Suprapubic skin (tissue), 4 donors: ENCODE results near the gene ZNF256. TPM values are rescaled to one million over a fixed set of nuclear protein-coding genes. Genes with fewer than 3 reads are reported as not detected.
"Not testable (repeated sequence)": the region's sequence is repeated elsewhere in the genome, so short reads cannot be mapped to it uniquely, and the experiment has no call there.

Experiments used
- DNase-seq, 2 donors: peaks; one replicate each; pipeline ENCODE4 v3.0.0-alpha.2; 2019; ENCODE audit warnings: low spot score in 2 of 2
- H3K27ac ChIP-seq: fragments of 200-600 bp; sonication (generic); one replicate; pipeline ENCODE4 v1.5.1; 2019
- H3K27me3 ChIP-seq: fragments of 200-600 bp; sonication (generic); one replicate; pipeline ENCODE4 v1.5.1; 2019
- H3K36me3 ChIP-seq: fragments of 200-600 bp; sonication (generic); one replicate; pipeline ENCODE4 v1.5.1; 2019
- H3K4me1 ChIP-seq: fragments of 200-600 bp; sonication (generic); one replicate; pipeline ENCODE4 v1.5.1; 2019
- H3K4me3 ChIP-seq: fragments of 200-600 bp; sonication (generic); one replicate; pipeline ENCODE4 v1.5.1; 2019; ENCODE audit warnings: mild to moderate bottlenecking
- H3K9me3 ChIP-seq: fragments of 200-600 bp; sonication (generic); one replicate; pipeline ENCODE4 v1.5.1; 2019
- EP300 ChIP-seq: sonication (generic); formaldehyde crosslinking; IDR thresholded peaks from one replicate; pipeline ENCODE4 v1.6.1; 2017; ENCODE audit warnings: antibody characterized with exemption
- POLR2A ChIP-seq, 2 donors: fragments of 450-650 bp; IDR thresholded peaks; one replicate each; pipeline ENCODE4 v1.6.1; 2017; ENCODE audit warnings: antibody characterized with exemption in 2 of 2, mild to moderate bottlenecking in 2 of 2, moderate library complexity in 2 of 2
- POLR2AphosphoS5 ChIP-seq, 3 donors: sonication (generic); formaldehyde crosslinking; IDR thresholded peaks; one replicate each; pipeline ENCODE4 v1.6.1; 2017; ENCODE audit warnings: antibody characterized with exemption in 3 of 3
- WGBS: methylation state at CpG from one replicate; pipeline ENCODE4 v1.1.5; 2018; 5-methylcytosine and 5-hydroxymethylcytosine counted together
- total RNA-seq, 4 donors: library from RNA; depleted of rRNA; stranded (reverse); fragments of >200 nt; gene quantifications; one replicate each; pipeline ENCODE4 v1.1.0, GENCODE V29; 2016
- TF ChIP-seq, protein P1 (sequence below), 2 donors: fragments of 200-600 bp in 1 of 2; fragments of 450-650 bp in 1 of 2; sonication (generic) in 1 of 2; IDR thresholded peaks; one replicate each; pipeline ENCODE4 v1.5.1; 2016 to 2019; ENCODE audit warnings: antibody characterized with exemption in 2 of 2, mild to moderate bottlenecking in 1 of 2, moderate library complexity in 1 of 2

ZNF256 gene
- total RNA-seq, 4 donors from 2014 or later, result 10.5 to 15.4 (median 12.7) TPM

DNA sequence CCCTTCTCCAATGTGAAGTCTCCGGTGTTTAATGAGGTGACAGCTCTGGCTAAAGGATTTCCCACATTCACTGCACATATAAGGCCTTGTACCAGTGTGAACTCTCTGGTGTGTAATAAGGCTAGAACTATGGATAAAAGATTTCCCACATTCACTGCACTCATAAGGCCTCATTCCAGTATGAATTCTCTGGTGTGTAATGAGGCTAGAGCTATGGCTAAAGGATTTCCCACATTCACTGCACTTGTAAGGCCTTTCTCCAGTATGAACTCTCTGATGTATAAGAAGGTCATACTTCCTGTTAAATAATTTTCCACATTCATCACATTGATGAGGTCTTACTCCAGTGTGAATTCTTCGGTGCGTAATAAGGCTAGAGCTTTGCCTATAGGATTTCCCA is 5.9 kb downstream of the ZNF256 start:
- WGBS, result 94% methylated on average over 3 of the region's 3 CpGs
- no peak overlapping the region for H3K4me3 ChIP-seq
- no peaks in the 10 kb centered on the region for H3K27me3 ChIP-seq
- peaks cover 14% of the 10 kb centered on the region for H3K9me3 ChIP-seq
- no peak for DNase-seq
- H3K36me3 ChIP-seq, result peaks cover 55% of the 10 kb centered on the region
- H3K4me1 ChIP-seq, result peaks cover 6% of the 10 kb centered on the region
- no peak overlapping the region for H3K27ac ChIP-seq
- TF ChIP-seq, protein P1, sequence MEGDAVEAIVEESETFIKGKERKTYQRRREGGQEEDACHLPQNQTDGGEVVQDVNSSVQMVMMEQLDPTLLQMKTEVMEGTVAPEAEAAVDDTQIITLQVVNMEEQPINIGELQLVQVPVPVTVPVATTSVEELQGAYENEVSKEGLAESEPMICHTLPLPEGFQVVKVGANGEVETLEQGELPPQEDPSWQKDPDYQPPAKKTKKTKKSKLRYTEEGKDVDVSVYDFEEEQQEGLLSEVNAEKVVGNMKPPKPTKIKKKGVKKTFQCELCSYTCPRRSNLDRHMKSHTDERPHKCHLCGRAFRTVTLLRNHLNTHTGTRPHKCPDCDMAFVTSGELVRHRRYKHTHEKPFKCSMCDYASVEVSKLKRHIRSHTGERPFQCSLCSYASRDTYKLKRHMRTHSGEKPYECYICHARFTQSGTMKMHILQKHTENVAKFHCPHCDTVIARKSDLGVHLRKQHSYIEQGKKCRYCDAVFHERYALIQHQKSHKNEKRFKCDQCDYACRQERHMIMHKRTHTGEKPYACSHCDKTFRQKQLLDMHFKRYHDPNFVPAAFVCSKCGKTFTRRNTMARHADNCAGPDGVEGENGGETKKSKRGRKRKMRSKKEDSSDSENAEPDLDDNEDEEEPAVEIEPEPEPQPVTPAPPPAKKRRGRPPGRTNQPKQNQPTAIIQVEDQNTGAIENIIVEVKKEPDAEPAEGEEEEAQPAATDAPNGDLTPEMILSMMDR (IDR thresholded peaks at IDR 0.05), result no peak
- TF ChIP-seq POLR2A (IDR thresholded peaks at IDR 0.05) (no peak), EP300 (no peak), POLR2AphosphoS5 (IDR thresholded peaks at IDR 0.05) (no peak)

DNA sequence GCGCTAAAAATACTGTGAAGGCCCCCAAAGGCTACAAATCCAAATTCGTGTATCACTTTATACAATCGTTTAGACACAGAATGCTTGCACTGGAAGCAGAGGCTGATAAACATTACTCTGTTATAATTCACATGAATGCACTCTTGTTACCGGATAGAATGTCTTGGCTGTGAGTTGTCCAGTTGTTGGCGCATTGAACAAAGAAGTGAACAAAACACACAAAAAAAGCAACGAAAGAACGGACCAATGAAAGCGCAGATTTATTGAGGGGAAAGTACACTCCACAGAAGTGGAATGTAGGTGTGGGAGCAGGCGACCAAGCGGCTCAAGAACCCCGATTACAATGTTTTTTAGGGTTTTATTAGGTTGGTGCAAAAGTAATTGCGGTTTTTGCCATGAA is 11.8 kb downstream of the ZNF256 start:
- Histone ChIP-seq H3K27ac (no peak overlapping the region), H3K27me3 (no peaks in the 10 kb centered on the region), H3K9me3 (peaks cover 30% of the 10 kb centered on the region), H3K4me1 (no peaks in the 10 kb centered on the region), H3K4me3 (no peak overlapping the region), H3K36me3 (peaks cover 23% of the 10 kb centered on the region)
- TF ChIP-seq EP300 (no peak), POLR2A (IDR thresholded peaks at IDR 0.05) (no peak), POLR2AphosphoS5 (IDR thresholded peaks at IDR 0.05) (no peak)
- TF ChIP-seq, protein P1 (IDR thresholded peaks at IDR 0.05), result no peak
- WGBS, result 90% methylated on average over 12 of the region's 12 CpGs
- no peak for DNase-seq

DNA sequence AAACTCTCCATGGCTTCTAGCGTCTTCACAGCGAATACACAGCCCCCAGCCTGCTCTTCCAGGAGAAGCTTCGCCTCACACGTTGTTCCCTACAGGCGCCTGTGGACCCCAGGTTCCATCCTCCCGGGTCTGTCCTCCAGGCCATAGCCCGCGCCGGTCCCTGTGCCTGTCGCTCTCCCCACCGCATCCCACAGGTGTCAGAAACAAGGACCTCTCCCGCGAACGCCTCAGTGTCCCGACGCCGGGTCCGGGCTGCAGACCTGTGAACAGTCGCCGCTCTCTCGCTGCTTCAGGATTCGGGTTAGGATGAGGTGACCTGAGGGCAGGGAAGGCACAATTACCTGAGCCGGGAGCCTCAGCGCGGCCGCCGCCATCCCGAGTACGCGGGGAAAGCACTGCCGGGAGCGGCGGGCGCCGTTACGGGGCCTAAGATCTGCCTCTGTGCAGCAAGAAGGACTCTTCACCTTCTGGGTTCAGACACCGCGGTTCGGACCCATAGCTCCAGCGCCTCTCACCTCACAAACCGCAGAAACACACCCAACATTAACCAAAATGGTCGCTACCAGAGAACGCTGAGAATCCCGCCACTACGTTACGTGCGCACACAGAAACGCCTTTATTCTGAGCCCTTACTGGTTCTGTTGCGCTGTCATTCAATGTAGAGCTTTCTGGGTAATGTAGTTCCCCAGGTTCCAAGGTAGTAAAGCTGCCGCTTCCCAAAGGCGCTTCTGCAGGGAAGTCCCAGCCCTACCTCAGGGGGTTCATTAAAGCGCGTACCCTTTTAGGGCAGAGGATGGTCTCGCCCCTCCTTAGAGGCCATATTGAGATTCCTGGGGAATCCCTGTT is 12.5 kb downstream of the ZNF256 start, which contains the start of gene ZNF418:
TSS of gene ZNF418 (minus strand) at position 583 of the 846 bp plus-strand sequence. CDS start 1,580 bp downstream, outside the sequence.
- Histone ChIP-seq H3K36me3 (peaks cover 20% of the 10 kb centered on the region), H3K4me3 (peak within 1 kb of the TSS; percentile 59), H3K4me1 (no peaks in the 10 kb centered on the region), H3K27me3 (no peaks in the 10 kb centered on the region), H3K27ac (peak within 1 kb of the TSS; percentile 36), H3K9me3 (peaks cover 30% of the 10 kb centered on the region)
- WGBS, result 5% methylated on average over 53 of the region's 54 CpGs
- DNase-seq, result no peak
- TF ChIP-seq POLR2A (IDR thresholded peaks at IDR 0.05) (no peak), POLR2AphosphoS5 (IDR thresholded peaks at IDR 0.05) (peak in 1 of 3 donors; percentile 42), EP300 (no peak)
- TF ChIP-seq, protein P1 (IDR thresholded peaks at IDR 0.05), result no peak

DNA sequence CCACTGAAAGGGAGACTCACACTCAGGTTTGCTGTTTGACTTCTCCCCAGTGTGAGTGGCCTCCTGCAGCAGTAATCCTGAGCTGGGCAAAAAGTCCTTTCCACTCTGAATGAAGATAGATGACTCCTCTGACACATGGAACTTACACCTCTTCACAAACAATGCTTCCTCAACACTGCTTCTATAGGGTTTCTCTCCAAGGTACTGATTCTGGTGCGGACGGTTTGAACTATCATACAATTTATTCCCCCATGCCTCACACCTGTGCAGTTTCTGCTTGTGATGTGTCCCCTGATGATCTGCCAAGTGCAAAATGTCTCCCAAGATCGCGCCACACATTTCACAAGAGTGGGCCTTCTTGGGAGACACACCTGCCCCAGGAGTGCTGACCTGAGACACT is 19.9 kb downstream of the ZNF256 start:
- no peak for DNase-seq
- Histone ChIP-seq H3K27me3 (no peaks in the 10 kb centered on the region), H3K36me3 (peaks cover 51% of the 10 kb centered on the region), H3K9me3 (peaks cover 50% of the 10 kb centered on the region), H3K4me1 (no peaks in the 10 kb centered on the region), H3K27ac (no peak overlapping the region), H3K4me3 (no peak overlapping the region)
- 98% methylated on average over 4 of the region's 4 CpGs for WGBS
- TF ChIP-seq POLR2A (IDR thresholded peaks at IDR 0.05) (no peak), EP300 (no peak)
- TF ChIP-seq, protein P1 (IDR thresholded peaks at IDR 0.05), result no peak

DNA sequence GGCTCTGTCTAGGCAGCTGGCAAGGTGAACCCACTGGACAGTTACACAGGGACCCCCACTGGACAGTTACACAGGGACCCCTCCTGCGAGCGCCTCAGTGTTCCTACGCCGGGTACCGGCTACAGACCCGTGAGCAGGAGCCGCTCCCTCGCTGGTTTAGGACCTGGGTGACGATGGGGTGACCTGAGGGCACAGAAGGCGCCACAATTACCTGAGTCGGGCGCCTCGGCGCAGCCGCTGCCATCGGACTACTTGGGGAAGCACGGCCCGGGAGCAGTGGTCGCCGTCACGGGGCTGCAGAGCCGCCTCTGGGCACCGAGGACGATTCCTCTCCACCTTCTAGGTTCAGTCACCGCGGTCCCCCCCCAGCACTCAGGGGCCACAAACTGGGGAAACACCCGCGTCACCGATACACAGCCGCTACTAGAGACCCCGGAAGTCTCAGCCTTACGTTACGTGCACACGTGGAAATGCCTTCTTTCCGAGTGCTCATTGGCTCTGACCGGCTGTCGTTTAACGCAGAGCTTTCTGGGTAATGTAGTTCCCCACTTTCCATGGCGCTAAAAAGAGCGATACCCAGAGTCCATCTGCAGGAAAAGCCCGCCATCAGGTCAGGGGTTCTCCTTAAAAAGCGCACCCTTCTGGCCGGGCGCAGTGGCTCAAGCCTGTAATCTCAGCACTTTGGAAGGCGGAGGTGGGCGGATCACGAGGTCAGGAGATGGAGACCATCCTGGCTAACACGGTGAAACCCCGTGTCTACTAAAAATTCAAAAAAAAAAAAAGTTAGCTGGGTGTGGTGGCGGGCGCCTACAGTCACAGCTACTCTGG is 31.1 kb downstream of the ZNF256 start, which contains the start of gene ZNF417:
TSS of gene ZNF417 (minus strand) at position 425 of the 828 bp plus-strand sequence. CDS start at position 244, 181 bp downstream.
- not testable (repeated sequence) for H3K27me3 ChIP-seq, H3K9me3 ChIP-seq
- 3% methylated on average over 13 of the region's 51 CpGs for WGBS
- Histone ChIP-seq H3K4me1 (peaks cover 10% of the 10 kb centered on the region), H3K27ac (peak within 1 kb of the TSS; percentile 77), H3K4me3 (peak within 1 kb of the TSS; percentile 84), H3K36me3 (peaks cover 27% of the 10 kb centered on the region)
- DNase-seq, result peak; percentile 87 to 88
- peak in 1 of 2 donors; percentile 49 for TF ChIP-seq POLR2A (IDR thresholded peaks at IDR 0.05)
- peak in 2 of 3 donors; percentile 35 to 66 for TF ChIP-seq POLR2AphosphoS5 (IDR thresholded peaks at IDR 0.05)
